Right kidney (tissue), 1 donor: ENCODE results near the gene BRME1.
"Not testable (repeated sequence)": the region's sequence is repeated elsewhere in the genome, so short reads cannot be mapped to it uniquely, and the experiment has no call there.

Experiments
- DNase-seq: peaks from one replicate; pipeline ENCODE4 v3.0.0-alpha.2; 2016

Gene BRME1

GRCh38 chr19:13926715-13927114, 20.8 kb upstream of the BRME1 start:
- no peak for DNase-seq

GRCh38 chr19:13926010-13926409, 20.1 kb upstream of the BRME1 start:
- DNase-seq, result no peak

GRCh38 chr19:13923194-13923987, 17.5 kb upstream of the BRME1 start:
- no peak for DNase-seq

- DNase-seq, result not testable (repeated sequence)
Observed at GRCh38 chr19:13922118-13922517, 16.2 kb upstream of the BRME1 start.

GRCh38 chr19:13920940-13921747, 15.2 kb upstream of the BRME1 start:
- no peak for DNase-seq

GRCh38 chr19:13920524-13920923, 14.6 kb upstream of the BRME1 start:
- DNase-seq, result no peak

- DNase-seq, result no peak
Observed at GRCh38 chr19:13918726-13919411, 13.0 kb upstream of the BRME1 start.

- no peak for DNase-seq
Observed at GRCh38 chr19:13917888-13918406, 12.0 kb upstream of the BRME1 start.

- no peak for DNase-seq
Observed at GRCh38 chr19:13914777-13915176, 8.9 kb upstream of the BRME1 start.

GRCh38 chr19:13913352-13913751, 7.4 kb upstream of the BRME1 start:
- DNase-seq, result no peak

GRCh38 chr19:13909430-13909829, 3.5 kb upstream of the BRME1 start:
- DNase-seq, result no peak

GRCh38 chr19:13908674-13909073, 2.8 kb upstream of the BRME1 start:
- DNase-seq, result no peak

GRCh38 chr19:13906910-13907309, 993 bp upstream of the BRME1 start:
- no peak for DNase-seq

GRCh38 chr19:13906521-13906904, 596 bp upstream of the BRME1 start:
- no peak for DNase-seq

- DNase-seq, result no peak
Observed at GRCh38 chr19:13902993-13903555, 2.8 kb downstream of the BRME1 start.

- no peak for DNase-seq
Observed at GRCh38 chr19:13899912-13900584, 5.9 kb downstream of the BRME1 start.

GRCh38 chr19:13899393-13899792, 6.5 kb downstream of the BRME1 start:
- DNase-seq, result no peak

- no peak for DNase-seq
Observed at GRCh38 chr19:13896227-13896626, 9.7 kb downstream of the BRME1 start.

GRCh38 chr19:13894552-13894951, 11.4 kb downstream of the BRME1 start:
- DNase-seq, result no peak

- no peak for DNase-seq
Observed at GRCh38 chr19:13892870-13893269, 13.0 kb downstream of the BRME1 start.

- no peak for DNase-seq
Observed at GRCh38 chr19:13890136-13890535, 15.8 kb downstream of the BRME1 start.

GRCh38 chr19:13888281-13888680, 17.6 kb downstream of the BRME1 start:
- no peak for DNase-seq
